ES-I3 (cell line): ENCODE measurements around the gene PEA15.

ENCODE experiments used
- H3K36me3 ChIP-seq: 2 replicates; pipeline ENCODE4 v1.6.1; 2013; ENCODE audit warnings: mild to moderate bottlenecking, low read length, control low read depth, moderate library complexity; ENCODE audit not compliant: insufficient read depth
- H3K4me1 ChIP-seq: 2 replicates; pipeline ENCODE4 v1.6.1; 2013; ENCODE audit warnings: mild to moderate bottlenecking, control low read depth, low read length; ENCODE audit not compliant: insufficient read depth
- H3K9ac ChIP-seq: 2 replicates; pipeline ENCODE4 v1.6.1; 2013; ENCODE audit warnings: low read depth, mild to moderate bottlenecking, low read length, moderate library complexity
- H3K9me3 ChIP-seq: 2 replicates; pipeline ENCODE4 v1.6.1; 2013; ENCODE audit warnings: mild to moderate bottlenecking, low read length, moderate library complexity; ENCODE audit not compliant: control insufficient read depth, insufficient read depth

PEA15 gene

DNA sequence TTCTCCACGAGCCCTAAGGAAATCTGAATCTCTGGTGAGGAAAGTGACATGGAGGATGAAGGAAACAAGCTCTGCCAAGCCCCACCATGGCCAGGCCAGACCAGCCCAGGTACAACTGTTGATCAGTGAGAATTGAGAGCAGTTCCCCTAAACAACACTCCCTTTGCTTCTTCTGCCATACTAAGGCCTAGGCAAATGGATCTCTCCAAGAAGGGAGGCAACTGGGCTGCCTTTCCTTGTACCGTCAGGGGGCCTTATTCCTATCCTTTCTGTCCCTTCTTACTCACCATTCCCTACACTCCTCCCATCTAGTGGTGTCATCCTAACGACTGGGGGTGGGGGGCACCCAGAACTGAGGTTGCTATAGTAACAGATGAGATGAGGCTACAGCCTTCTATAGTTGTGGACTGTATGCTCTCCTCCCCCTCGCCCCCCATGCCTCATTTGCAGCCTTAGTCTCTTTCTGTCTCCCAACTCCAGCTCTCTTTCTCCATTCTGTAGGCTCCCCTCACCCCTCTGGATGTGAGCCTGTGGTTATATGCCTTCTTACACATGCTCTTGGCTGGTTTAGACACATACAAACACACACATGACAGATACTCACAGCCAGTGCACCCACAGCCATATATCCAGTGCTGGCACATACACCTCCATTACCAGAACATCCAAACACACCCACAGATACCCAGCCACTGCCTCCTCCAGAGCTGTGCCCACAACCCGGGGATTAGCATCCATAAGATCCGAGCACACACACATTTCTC is 3.6 kb downstream of the PEA15 start:
- no peaks in the 10 kb centered on the region for H3K9me3 ChIP-seq
- peaks cover 25% of the 10 kb centered on the region for H3K36me3 ChIP-seq
- no peak overlapping the region for H3K9ac ChIP-seq
- peaks cover 58% of the 10 kb centered on the region for H3K4me1 ChIP-seq

DNA sequence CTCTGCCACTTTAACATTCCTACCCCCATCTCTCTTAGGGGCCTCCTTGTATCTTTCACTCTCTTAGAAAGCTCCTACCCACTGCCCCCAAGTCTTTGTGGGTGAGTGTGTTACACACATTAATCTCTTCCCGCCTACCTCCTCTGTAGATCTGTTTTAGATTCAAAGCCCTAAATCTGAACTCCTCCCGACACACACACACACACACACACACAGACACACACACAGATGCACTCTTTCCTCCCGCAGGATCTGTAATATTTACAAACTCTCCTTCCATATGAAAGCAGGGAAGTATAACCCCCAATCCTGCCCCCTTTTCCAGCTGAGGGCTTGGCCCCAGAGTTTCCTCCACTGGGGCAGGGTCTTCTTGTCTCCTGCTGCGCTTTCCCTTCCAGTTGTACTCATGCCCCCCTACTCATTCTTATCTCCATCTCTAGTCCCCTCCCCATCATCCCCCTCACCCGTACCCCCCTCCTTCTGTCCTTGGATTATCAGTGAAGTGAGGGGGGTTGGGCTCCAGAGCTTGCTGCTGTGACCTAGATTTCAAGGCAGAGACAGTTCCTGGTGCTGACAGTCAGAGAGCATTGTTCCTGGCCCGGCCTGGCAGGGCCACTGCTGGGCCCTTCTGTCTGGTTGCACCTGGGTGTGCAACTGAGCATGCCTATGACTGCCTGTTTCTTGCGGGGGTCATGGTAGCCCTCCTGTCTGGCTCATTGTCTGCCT is 4.3 kb downstream of the PEA15 start:
- Histone ChIP-seq H3K4me1 (peaks cover 52% of the 10 kb centered on the region), H3K9ac (no peak overlapping the region)

DNA sequence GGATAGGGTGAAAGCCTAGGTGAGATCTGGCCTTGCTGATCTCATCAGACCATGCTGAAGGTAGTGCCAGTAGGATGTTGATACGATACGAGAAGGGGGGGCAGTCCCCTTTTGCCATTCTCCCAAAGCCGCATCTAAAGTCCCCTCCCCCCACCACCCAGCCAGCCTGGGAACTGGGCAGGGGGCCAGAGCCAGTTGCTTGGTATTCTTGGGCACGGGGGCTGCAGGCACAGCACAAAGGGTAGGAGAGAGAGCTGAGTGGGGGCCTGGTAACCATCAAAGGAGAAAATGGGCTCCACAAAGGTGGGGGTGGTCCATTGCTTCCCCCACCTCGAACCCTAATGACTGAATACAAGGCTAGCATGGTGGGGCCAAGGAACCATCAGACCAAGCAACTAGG is 5.4 kb downstream of the PEA15 start:
- peaks cover 37% of the 10 kb centered on the region for H3K36me3 ChIP-seq
- H3K4me1 ChIP-seq, result peaks cover 46% of the 10 kb centered on the region
- H3K9me3 ChIP-seq, result no peaks in the 10 kb centered on the region
- H3K9ac ChIP-seq, result no peak overlapping the region

More for the DNA sequence above, 4.3 kb downstream of the PEA15 start:
- Histone ChIP-seq H3K36me3 (peaks cover 31% of the 10 kb centered on the region), H3K9me3 (no peaks in the 10 kb centered on the region)

DNA sequence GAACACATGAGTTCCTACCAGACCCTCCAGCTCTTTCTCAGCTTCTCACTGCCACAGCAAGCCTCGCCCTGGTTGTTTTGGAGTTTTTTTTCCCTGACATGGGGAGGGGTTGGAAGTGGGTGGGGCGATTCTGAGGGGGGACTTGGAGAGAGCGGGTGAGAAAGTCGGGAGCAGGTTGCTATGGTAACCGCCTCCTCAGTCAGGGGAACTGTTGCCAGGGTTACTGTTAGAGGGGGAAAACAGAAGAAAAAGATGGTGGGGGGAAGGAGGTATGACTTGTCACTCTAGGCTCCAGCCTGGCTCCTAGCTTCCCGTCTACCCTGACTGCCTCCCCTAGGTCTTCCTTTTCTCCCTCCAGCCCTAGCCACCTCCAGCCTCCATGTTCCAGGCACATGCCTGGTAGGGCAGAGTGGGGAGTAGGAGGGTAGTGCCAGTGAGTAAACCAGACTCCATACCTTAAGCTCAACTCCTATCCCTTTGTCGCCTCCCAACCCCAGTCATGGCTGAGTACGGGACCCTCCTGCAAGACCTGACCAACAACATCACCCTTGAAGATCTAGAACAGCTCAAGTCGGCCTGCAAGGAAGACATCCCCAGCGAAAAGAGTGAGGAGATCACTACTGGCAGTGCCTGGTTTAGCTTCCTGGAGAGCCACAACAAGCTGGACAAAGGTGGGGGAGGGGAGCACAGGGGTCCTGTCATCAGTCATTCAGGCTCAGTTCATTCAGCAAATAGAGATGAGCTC is 6.0 kb downstream of the PEA15 start:
- H3K36me3 ChIP-seq, result peaks cover 39% of the 10 kb centered on the region
- no peaks in the 10 kb centered on the region for H3K9me3 ChIP-seq
- H3K4me1 ChIP-seq, result peaks cover 46% of the 10 kb centered on the region
- H3K9ac ChIP-seq, result no peak overlapping the region

DNA sequence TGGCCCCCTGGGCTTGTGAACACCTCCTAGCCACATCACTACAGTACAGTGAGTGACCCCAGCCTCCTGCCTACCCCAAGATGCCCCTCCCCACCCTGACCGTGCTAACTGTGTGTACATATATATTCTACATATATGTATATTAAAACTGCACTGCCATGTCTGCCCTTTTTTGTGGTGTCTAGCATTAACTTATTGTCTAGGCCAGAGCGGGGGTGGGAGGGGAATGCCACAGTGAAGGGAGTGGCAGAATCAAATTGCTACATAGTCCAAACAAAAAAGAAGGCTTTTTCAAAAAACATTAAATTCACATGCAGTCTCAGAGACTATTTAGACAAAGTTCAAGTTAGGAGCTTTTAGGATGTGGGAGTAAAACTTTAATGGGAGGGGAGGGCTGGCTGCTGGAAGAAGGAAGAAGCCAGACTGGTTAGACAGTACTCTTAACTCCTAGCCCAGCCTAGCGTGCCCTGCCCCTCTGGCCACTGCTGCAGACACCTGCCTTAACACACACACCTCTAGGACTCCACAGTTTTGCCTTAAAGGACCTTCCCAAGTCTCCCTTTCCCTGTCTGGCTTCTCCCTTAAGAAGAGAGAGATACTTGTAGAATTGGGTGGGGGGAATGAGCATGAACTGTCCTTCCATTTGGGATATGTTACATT is 9.4 kb downstream of the PEA15 start:
- Histone ChIP-seq H3K36me3 (peaks cover 47% of the 10 kb centered on the region), H3K4me1 (peaks cover 19% of the 10 kb centered on the region), H3K9ac (no peak overlapping the region), H3K9me3 (no peaks in the 10 kb centered on the region)

DNA sequence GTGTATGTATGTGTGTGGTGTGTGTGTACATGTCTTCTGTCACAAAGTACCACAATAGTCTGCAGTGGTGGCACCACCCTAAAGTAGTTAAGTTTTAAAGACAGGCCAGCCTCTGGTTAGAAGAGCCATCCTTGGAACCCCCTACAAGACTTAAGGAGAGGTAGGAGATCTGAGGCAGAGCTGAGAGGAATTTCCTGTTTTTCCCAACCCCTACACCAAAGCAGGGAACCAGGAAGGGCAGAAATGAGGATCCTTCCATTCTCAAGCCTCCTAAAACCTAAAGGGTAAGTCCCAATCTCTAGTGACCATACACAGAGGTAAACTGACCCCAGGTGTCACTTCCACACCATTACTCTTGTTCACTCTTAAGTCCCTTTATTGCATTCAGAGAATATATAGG is 11.1 kb downstream of the PEA15 start:
- Histone ChIP-seq H3K9ac (no peak overlapping the region), H3K9me3 (no peaks in the 10 kb centered on the region), H3K4me1 (peaks cover 14% of the 10 kb centered on the region), H3K36me3 (peaks cover 46% of the 10 kb centered on the region)

DNA sequence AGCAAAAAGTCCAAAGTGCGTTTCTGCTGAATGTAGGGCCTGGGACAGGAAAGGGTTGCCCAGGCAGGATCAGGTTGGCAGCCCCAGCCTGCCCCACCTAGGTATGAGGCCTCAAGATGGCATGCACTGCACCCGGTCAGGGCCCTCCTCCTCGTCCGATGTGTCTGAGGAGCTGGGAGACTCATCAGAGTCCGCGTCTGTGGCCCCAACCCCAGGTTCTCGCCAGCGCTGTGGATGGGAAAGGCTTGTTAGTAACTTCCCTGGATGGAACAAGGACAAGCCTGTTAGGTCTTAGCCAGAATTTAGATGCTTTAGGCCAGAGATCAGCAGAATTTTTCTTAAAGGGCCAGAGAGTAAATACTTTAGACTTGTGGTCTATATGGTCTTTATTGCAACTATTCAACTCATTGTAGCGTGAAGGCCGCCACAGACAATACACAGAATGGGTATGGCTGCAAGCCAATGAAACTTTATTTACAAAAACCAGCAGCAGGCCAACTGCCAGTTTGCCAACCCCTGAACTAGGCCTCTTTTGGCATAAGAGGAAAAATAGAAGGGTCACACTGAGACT is 12.4 kb downstream of the PEA15 start:
- no peak overlapping the region for H3K9ac ChIP-seq
- peaks cover 41% of the 10 kb centered on the region for H3K36me3 ChIP-seq
- H3K9me3 ChIP-seq, result no peaks in the 10 kb centered on the region
- H3K4me1 ChIP-seq, result peaks cover 12% of the 10 kb centered on the region

DNA sequence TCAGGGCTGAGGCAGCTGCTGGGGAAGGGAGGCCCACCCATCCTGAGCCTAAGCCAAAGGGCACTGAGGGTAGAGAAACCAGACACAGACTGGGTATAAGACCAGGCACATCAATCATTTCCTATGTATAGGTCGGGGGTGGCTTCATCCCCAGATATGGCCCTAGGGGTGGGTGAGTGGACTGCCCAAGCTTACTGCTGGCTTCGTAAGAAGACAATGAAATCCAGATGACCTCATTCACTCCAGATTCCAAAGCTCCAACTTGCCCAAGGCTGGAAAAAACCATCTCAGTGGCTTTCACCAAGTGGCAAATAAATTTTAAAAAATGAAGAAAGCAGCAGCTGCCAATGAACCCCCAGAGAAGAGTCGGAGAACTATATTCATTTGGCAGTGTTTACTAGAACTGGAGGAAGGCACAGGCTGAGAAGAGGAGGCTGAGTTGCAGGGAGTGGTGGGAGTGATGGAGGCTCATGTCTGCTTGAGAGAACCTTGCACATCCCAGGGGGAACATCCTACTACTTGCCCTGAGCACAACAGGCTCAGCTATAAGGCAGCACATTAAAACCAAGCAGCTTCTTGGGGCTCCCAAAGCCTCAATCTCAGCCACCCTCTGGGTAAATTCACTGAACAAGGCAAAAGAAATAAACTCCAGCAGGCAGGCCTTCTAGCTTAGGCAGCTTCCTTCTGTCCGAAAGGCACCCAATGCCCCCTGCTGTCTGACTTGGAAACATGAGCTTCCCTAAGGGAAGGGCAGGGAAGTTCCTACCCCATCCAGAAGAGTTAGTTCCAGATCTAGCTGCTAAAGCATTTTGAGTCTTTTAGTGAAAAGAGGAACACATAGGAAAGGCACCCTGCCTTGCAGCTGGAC is 14.1 kb downstream of the PEA15 start:
- H3K36me3 ChIP-seq, result peaks cover 32% of the 10 kb centered on the region
- H3K9me3 ChIP-seq, result no peaks in the 10 kb centered on the region
- H3K9ac ChIP-seq, result no peak overlapping the region
- peaks cover 12% of the 10 kb centered on the region for H3K4me1 ChIP-seq

DNA sequence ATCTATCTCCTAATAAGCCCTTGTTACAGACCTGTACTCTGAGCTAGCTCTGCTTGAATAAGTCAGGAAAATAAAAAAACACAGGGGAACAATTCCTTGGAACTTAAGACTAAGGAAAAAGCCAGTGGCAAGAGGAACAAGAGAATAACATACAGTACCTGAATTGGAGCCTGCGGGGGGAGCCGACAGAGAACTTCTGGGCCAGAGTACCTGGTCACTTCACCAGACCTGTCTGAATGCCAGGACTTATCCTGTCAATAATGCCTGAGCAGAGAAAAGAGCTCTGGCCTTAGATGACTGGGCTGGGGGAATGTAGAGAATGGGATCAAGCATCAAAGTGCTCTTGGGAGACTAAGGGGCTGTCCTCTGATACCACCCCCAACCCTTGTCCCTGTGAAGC is 15.1 kb downstream of the PEA15 start:
- Histone ChIP-seq H3K9me3 (no peaks in the 10 kb centered on the region), H3K9ac (no peak overlapping the region), H3K36me3 (peaks cover 37% of the 10 kb centered on the region), H3K4me1 (peaks cover 12% of the 10 kb centered on the region)

DNA sequence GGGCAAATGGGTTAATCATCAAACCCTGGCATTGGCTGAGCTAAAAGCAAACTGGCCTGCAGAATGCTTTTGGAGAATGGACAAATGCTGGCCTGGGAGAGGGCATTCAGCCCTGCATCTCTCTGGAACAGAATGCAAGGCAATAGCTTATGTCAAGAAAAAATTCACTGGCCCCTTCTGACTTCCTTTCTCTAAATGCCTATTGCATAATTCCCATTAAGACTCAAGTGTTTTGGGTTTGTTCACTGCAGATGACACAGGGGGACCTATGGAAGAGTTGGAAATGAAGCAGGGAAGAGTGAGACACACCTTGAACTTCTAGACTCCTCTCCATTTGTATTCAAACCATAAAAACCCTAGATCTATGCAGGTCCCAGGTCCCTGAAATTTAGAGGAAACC is 15.9 kb downstream of the PEA15 start:
- H3K4me1 ChIP-seq, result peaks cover 12% of the 10 kb centered on the region
- H3K36me3 ChIP-seq, result peaks cover 37% of the 10 kb centered on the region
- no peak overlapping the region for H3K9ac ChIP-seq
- no peaks in the 10 kb centered on the region for H3K9me3 ChIP-seq

DNA sequence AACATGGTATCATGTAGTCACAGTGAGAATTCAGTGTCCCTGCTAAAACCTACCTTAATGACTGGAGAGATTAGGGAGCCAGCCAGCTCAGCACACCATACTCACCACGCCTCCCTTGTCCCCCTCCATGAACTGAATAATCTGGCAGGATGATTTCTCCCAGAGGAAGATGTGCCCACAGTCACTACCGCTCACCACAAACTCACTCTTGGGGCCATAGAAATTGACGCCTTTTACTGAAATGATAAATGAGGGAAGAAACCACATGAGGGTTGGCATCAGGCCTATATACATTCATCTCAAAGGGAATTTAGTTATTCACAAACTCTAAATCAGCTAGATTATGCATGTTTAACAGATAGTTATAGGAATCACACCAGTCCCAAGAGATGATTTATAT is 17.4 kb downstream of the PEA15 start:
- H3K9ac ChIP-seq, result no peak overlapping the region
- H3K4me1 ChIP-seq, result peaks cover 12% of the 10 kb centered on the region
- no peaks in the 10 kb centered on the region for H3K9me3 ChIP-seq
- H3K36me3 ChIP-seq, result peaks cover 44% of the 10 kb centered on the region

DNA sequence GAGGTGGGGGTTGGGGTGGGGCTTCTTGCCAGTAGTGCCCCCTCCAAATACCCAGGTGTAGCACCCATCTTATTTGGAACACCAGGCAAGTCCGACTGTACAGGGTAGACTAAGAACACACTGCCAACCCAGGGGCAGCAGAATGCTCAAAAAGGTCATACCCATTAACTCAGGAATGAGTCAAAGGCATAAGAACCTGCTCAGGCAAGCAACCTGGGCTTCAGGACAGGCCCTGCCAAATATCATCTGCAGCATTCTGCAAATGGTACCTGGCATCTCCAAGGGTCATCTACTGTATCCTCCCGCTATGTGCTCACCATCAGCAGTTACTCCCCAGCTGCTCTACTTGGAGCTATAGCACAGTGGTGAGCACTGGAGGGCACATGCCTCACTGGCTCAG is 19.4 kb downstream of the PEA15 start:
- Histone ChIP-seq H3K9me3 (no peaks in the 10 kb centered on the region), H3K36me3 (peaks cover 36% of the 10 kb centered on the region), H3K9ac (no peak overlapping the region), H3K4me1 (peaks cover 9% of the 10 kb centered on the region; the same call in 1 of the 2 replicates)

DNA sequence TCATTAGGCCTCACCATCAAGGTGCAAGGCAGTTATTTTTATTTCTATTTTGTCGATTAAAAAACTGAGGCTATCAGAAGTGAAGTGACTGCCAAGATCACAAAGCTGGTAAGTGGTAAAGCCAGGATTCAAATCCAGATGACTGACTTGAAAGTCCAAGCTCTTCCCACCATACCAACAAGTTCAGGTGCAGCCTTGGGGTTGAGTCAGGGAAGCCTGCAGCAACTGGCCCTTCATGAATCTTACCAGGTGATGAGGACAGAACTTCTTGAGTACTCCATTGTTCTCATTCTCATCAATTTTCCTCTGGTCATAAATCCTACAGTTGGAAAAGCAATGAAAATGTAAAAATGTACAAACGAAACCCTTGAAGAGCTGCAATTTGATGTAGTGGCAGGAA is 20.2 kb downstream of the PEA15 start:
- peaks cover 7% of the 10 kb centered on the region; the same call in 1 of the 2 replicates for H3K4me1 ChIP-seq
- no peak overlapping the region for H3K9ac ChIP-seq
- H3K9me3 ChIP-seq, result no peaks in the 10 kb centered on the region
- peaks cover 42% of the 10 kb centered on the region for H3K36me3 ChIP-seq
